ENCODE measurements around the gene MAB21L1.

- TF ChIP-seq CTCF (IDR thresholded peaks at IDR 0.05; ENCODE audit: low read depth, low read length, missing input control): no peak
- TF ChIP-seq TAF1 (conservative IDR thresholded peaks at IDR 0.05): no peak
- no peak for TF ChIP-seq RXRA (IDR thresholded peaks at IDR 0.05)
- no peak for TF ChIP-seq GABPA (IDR thresholded peaks at IDR 0.05 in 1 of 2, conservative IDR thresholded peaks at IDR 0.05 in 1 of 2)
- TF ChIP-seq FOXA1 (IDR thresholded peaks at IDR 0.05): no peak
Measured at GRCh38 chr13:35470671-35471661, 5.5 kb downstream of the MAB21L1 start.

Data from liver (tissue), 3 donors.